Liver (tissue), 9 donors: ENCODE results near the gene CCDC179. TPM values are rescaled to one million over a fixed set of nuclear protein-coding genes. Genes with fewer than 3 reads are reported as not detected.

ENCODE experiments used
- DNase-seq: peaks from one replicate; pipeline ENCODE4 v3.0.0-alpha.2; 2017; ENCODE audit warnings: low spot score
- H3K27ac ChIP-seq, 2 donors: one replicate each; pipeline ENCODE4 v1.7.0; 2013; ENCODE audit warnings: inconsistent platforms in 2 of 2, low read length in 2 of 2, control low read depth in 1 of 2, low read depth in 1 of 2, mild to moderate bottlenecking in 1 of 2
- H3K27me3 ChIP-seq, 4 donors: one replicate each; pipeline versions ENCODE4 v1.6.1 to v1.7.0; 2013; ENCODE audit warnings: low read length in 3 of 4, inconsistent platforms in 1 of 4, mild to moderate bottlenecking in 1 of 4, moderate library complexity in 1 of 4; ENCODE audit not compliant: control insufficient read depth in 4 of 4, insufficient read depth in 4 of 4
- H3K36me3 ChIP-seq, 4 donors: one replicate each; pipeline versions ENCODE4 v1.6.1 to v1.7.0; 2013; ENCODE audit warnings: low read length in 3 of 4, mild to moderate bottlenecking in 3 of 4, low read depth in 1 of 4, moderate library complexity in 1 of 4; ENCODE audit not compliant: control insufficient read depth in 4 of 4, insufficient read depth in 3 of 4
- H3K4me1 ChIP-seq, 4 donors: one replicate each; pipeline versions ENCODE4 v1.6.1 to v1.7.0; 2013; ENCODE audit warnings: low read length in 3 of 4, mild to moderate bottlenecking in 3 of 4, moderate library complexity in 1 of 4; ENCODE audit not compliant: control insufficient read depth in 4 of 4, insufficient read depth in 4 of 4
- H3K4me3 ChIP-seq, 3 donors: one replicate each; pipeline versions ENCODE4 v1.6.1 to v1.7.0; 2013; ENCODE audit warnings: low read length in 3 of 3, control low read depth in 1 of 3, low read depth in 1 of 3, mild to moderate bottlenecking in 1 of 3
- H3K9ac ChIP-seq, 2 donors: one replicate each; pipeline ENCODE4 v1.7.0; 2013; ENCODE audit warnings: low read length in 2 of 2, mild to moderate bottlenecking in 2 of 2, moderate library complexity in 2 of 2, control low read depth in 1 of 2, low read depth in 1 of 2
- H3K9me3 ChIP-seq, 4 donors: one replicate each; pipeline versions ENCODE4 v1.6.1 to v1.7.0; 2013; ENCODE audit warnings: low read length in 3 of 4; ENCODE audit not compliant: control insufficient read depth in 4 of 4
- ATF3 ChIP-seq: IDR thresholded peaks from 2 replicates; pipeline ENCODE4 v1.6.1; 2016; ENCODE audit warnings: antibody characterized with exemption
- EGR1 ChIP-seq, 2 donors: IDR thresholded peaks; 2 replicates each; pipeline ENCODE4 v1.6.1; 2016 to 2018; ENCODE audit warnings: antibody characterized with exemption in 2 of 2, low read depth in 2 of 2
- FOXA1 ChIP-seq: IDR thresholded peaks from 2 replicates; pipeline ENCODE4 v1.6.1; 2016; ENCODE audit warnings: antibody characterized with exemption
- FOXA2 ChIP-seq: IDR thresholded peaks from 2 replicates; pipeline ENCODE4 v1.6.1; 2016; ENCODE audit warnings: antibody characterized with exemption
- GABPA ChIP-seq, 2 donors: IDR thresholded peaks in 1 of 2; conservative IDR thresholded peaks in 1 of 2; 2 replicates each; pipeline ENCODE4 v1.6.1; 2016; ENCODE audit warnings: antibody characterized with exemption in 2 of 2, mild to moderate bottlenecking in 1 of 2, moderate library complexity in 1 of 2
- HNF4A ChIP-seq, 2 donors: conservative IDR thresholded peaks; 2 replicates each; pipeline ENCODE4 v1.6.1; 2016; ENCODE audit warnings: antibody characterized with exemption in 2 of 2, mild to moderate bottlenecking in 2 of 2
- HNF4G ChIP-seq: IDR thresholded peaks from 2 replicates; pipeline ENCODE4 v1.6.1; 2016; ENCODE audit warnings: antibody characterized with exemption
- JUND ChIP-seq, 2 donors: IDR thresholded peaks; 2 replicates each; pipeline ENCODE4 v1.6.1; 2016; ENCODE audit warnings: antibody characterized with exemption in 2 of 2
- NR2F2 ChIP-seq: IDR thresholded peaks from 2 replicates; pipeline ENCODE4 v1.6.1; 2016; ENCODE audit warnings: antibody characterized with exemption
- RAD21 ChIP-seq, 2 donors: IDR thresholded peaks; 2 replicates each; pipeline ENCODE4 v1.6.1; 2016; ENCODE audit warnings: antibody characterized with exemption in 2 of 2, mild to moderate bottlenecking in 2 of 2
- REST ChIP-seq: IDR thresholded peaks from 2 replicates; pipeline ENCODE4 v1.6.1; 2016; ENCODE audit warnings: antibody characterized with exemption, mild to moderate bottlenecking
- RXRA ChIP-seq, 2 donors: IDR thresholded peaks; 2 replicates each; pipeline ENCODE4 v1.6.1; 2017 to 2018; ENCODE audit warnings: antibody characterized with exemption in 2 of 2, mild to moderate bottlenecking in 1 of 2
- SP1 ChIP-seq: IDR thresholded peaks from 2 replicates; pipeline ENCODE4 v1.6.1; 2018; ENCODE audit warnings: antibody characterized with exemption, mild to moderate bottlenecking
- TAF1 ChIP-seq: conservative IDR thresholded peaks from 2 replicates; pipeline ENCODE4 v1.6.1; 2016; ENCODE audit warnings: antibody characterized with exemption, mild to moderate bottlenecking
- YY1 ChIP-seq: IDR thresholded peaks from 2 replicates; pipeline ENCODE4 v1.6.1; 2016; ENCODE audit warnings: antibody characterized with exemption, mild to moderate bottlenecking
- WGBS: extraction: QIAGEN DNeasy Blood & Tissue Kit; methylation state at CpG from one replicate; pipeline ENCODE4 v1.1.7; 2013; 5-methylcytosine and 5-hydroxymethylcytosine counted together
- polyA plus RNA-seq, 2 donors: library from polyadenylated mRNA; stranded (reverse) in 1 of 2; unstranded in 1 of 2; fragments of 200-250 nt in 1 of 2; fragments of >200 nt in 1 of 2; fragmentation: Nextera tagmentation in 1 of 2; extraction: Ambion mirVana in 1 of 2; gene quantifications; one replicate each; pipeline versions ENCODE4 v1.2.1 to v1.2.3, GENCODE V29; 2013 to 2015
- total RNA-seq, 2 donors: library from RNA; depleted of rRNA; stranded (reverse); fragments of >200 nt; gene quantifications; one replicate each; pipeline ENCODE4 v1.2.3, GENCODE V29; 2014
- TF ChIP-seq, protein P1 (sequence below): IDR thresholded peaks from 2 replicates; pipeline ENCODE4 v1.6.1; 2016; ENCODE audit warnings: antibody characterized with exemption
- TF ChIP-seq, protein P2 (sequence below): fragments of 150-350 bp; IDR thresholded peaks from 2 replicates; pipeline ENCODE4 v1.5.1; 2017; ENCODE audit warnings: improper control_type of control experiment, low read depth, low read length; ENCODE audit not compliant: missing input control
- TF ChIP-seq, protein P3 (sequence below): IDR thresholded peaks from 2 replicates; pipeline ENCODE4 v1.6.1; 2016; ENCODE audit warnings: antibody characterized with exemption
- donor health status: healthy.
- donor health status: healthy.
- donor health status: healthy.
- donor health status: healthy.
- donor health status: healthy.

The CCDC179 gene
- total and polyA plus RNA-seq, 4 donors: 0.96 TPM; not detected in 3

- TF ChIP-seq, protein P1, sequence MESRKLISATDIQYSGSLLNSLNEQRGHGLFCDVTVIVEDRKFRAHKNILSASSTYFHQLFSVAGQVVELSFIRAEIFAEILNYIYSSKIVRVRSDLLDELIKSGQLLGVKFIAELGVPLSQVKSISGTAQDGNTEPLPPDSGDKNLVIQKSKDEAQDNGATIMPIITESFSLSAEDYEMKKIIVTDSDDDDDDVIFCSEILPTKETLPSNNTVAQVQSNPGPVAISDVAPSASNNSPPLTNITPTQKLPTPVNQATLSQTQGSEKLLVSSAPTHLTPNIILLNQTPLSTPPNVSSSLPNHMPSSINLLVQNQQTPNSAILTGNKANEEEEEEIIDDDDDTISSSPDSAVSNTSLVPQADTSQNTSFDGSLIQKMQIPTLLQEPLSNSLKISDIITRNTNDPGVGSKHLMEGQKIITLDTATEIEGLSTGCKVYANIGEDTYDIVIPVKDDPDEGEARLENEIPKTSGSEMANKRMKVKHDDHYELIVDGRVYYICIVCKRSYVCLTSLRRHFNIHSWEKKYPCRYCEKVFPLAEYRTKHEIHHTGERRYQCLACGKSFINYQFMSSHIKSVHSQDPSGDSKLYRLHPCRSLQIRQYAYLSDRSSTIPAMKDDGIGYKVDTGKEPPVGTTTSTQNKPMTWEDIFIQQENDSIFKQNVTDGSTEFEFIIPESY: no peak
- TF ChIP-seq RAD21 (IDR thresholded peaks at IDR 0.05): no peak
Observed at GRCh38 chr11:22802861-22803260, 57.4 kb downstream of the CCDC179 start (continued).

DNA sequence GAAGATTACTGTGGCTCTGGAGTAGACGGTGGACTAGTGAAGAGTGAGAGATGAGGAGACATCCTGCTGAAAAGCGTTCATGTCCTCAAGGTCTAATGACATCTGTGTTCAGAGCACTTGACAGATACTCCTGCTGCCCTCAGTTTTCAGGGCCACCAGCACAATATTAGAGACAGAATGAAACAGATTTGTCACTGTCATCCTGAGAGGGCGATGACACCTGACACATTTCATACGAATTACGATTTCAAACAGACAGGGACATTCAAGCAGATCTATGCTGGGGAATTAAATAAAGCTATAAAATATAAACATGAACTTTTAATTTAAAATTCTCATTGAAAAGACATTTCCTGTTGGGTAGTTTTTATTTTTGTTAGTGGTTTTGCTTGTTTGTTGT, 59.8 kb downstream of the CCDC179 start:
- no peak for DNase-seq
- Histone ChIP-seq H3K27ac (no peak overlapping the region), H3K4me1 (no peaks in the 10 kb centered on the region), H3K9ac (no peak overlapping the region), H3K4me3 (no peak overlapping the region), H3K36me3 (no peaks in the 10 kb centered on the region), H3K9me3 (no peaks in the 10 kb centered on the region), H3K27me3 (no peaks in the 10 kb centered on the region)
- TF ChIP-seq REST (no peak), TAF1 (no peak), FOXA1 (no peak)
- WGBS: 89% methylated on average over 5 of the region's 5 CpGs

DNA sequence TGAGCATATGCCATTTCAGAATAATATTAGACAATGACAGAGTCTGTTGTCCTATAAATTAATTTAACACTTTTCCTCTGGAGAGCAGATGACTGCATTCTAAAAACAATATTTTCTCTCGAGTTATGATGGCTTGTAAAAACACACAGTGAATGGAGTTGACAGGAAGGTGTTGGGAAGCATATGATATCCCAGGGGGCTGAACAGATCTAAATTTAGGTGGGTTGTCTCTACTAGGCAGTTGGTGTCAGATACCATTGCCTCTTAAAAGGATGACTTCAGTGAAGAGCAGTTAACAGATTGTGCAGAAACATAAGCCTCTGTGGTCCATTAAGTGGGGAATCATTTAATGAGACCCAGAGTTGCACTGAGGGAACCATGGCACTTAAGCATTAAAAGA, 61.4 kb downstream of the CCDC179 start:
- Histone ChIP-seq H3K9me3 (no peaks in the 10 kb centered on the region), H3K4me3 (no peak overlapping the region)

More for the DNA sequence above, 61.4 kb downstream of the CCDC179 start:
- no peak for DNase-seq
- Histone ChIP-seq H3K27me3 (no peaks in the 10 kb centered on the region), H3K27ac (no peak overlapping the region), H3K9ac (no peak overlapping the region), H3K36me3 (no peaks in the 10 kb centered on the region), H3K4me1 (no peaks in the 10 kb centered on the region)
- no peak for TF ChIP-seq HNF4A (conservative IDR thresholded peaks at IDR 0.05)
- TF ChIP-seq, protein P1: no peak
- TF ChIP-seq RXRA (IDR thresholded peaks at IDR 0.05): no peak
- TF ChIP-seq NR2F2: no peak
- TF ChIP-seq FOXA2: no peak
- no peak for TF ChIP-seq FOXA1
- TF ChIP-seq, protein P2, sequence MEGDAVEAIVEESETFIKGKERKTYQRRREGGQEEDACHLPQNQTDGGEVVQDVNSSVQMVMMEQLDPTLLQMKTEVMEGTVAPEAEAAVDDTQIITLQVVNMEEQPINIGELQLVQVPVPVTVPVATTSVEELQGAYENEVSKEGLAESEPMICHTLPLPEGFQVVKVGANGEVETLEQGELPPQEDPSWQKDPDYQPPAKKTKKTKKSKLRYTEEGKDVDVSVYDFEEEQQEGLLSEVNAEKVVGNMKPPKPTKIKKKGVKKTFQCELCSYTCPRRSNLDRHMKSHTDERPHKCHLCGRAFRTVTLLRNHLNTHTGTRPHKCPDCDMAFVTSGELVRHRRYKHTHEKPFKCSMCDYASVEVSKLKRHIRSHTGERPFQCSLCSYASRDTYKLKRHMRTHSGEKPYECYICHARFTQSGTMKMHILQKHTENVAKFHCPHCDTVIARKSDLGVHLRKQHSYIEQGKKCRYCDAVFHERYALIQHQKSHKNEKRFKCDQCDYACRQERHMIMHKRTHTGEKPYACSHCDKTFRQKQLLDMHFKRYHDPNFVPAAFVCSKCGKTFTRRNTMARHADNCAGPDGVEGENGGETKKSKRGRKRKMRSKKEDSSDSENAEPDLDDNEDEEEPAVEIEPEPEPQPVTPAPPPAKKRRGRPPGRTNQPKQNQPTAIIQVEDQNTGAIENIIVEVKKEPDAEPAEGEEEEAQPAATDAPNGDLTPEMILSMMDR: no peak
- no peak for TF ChIP-seq REST
- no peak for TF ChIP-seq ATF3
- no peak for TF ChIP-seq HNF4G
- no peak for TF ChIP-seq TAF1
- no peak for TF ChIP-seq EGR1 (IDR thresholded peaks at IDR 0.05; ENCODE audit: low read depth in 2 of 2)
- no peak for TF ChIP-seq YY1
- no peak for TF ChIP-seq GABPA (IDR thresholded peaks at IDR 0.05 in 1 of 2, conservative IDR thresholded peaks at IDR 0.05 in 1 of 2)
- TF ChIP-seq SP1: no peak
- TF ChIP-seq JUND (IDR thresholded peaks at IDR 0.05): no peak
- TF ChIP-seq, protein P3, sequence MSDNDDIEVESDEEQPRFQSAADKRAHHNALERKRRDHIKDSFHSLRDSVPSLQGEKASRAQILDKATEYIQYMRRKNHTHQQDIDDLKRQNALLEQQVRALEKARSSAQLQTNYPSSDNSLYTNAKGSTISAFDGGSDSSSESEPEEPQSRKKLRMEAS: no peak
- TF ChIP-seq RAD21 (IDR thresholded peaks at IDR 0.05): no peak
- 76% methylated on average over 1 of the region's 1 CpG for WGBS
